GM18526 (cell line): ENCODE results near the gene ENTPD8.

ENCODE experiments used
- POLR2A ChIP-seq: IDR thresholded peaks from 3 replicates; pipeline ENCODE4 v1.6.1; 2011; ENCODE audit not compliant: insufficient read length; ENCODE audit errors: extremely low read depth

ENTPD8 gene

GRCh38 chr9:137455359-137455991, 14.3 kb upstream of the ENTPD8 start:
- no peak for TF ChIP-seq POLR2A

DNA sequence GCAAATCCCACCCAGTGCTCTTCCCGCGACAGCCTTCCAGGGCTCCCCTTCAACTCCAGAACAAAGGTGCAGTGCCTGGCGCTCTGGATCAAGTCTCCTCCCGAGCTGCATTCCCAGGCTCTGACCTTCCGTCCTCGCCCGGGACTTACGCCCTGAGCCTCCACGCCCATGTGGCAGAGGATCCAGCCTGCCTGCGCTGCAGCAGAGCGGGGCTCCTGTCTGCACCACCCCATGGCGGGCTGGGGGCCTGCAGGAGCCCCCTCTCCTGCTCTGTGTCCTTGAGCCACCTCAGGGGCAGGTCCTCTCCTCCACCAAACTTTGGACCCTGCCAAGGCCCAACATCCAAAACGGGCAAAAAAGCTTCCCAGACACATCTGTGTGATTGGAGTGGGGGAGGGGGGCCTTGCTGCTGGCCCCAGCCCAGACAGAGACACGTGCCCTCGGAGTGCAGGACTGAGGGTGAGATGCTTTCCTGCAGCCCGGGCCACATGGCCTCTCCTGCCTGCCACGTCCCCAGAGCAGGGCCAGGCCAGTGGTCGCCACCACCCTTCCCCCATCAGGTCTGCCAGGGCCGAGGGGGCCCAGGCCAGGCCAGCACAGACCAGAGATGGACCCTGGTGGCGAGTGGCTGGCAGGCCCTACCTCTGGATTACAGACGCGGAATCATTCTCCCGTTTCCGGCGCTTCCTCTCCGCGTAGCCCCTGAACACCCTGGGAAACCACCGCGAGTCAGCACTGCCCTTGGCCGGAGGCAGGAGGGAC, 13.6 kb upstream of the ENTPD8 start:
- no peak for TF ChIP-seq POLR2A

DNA sequence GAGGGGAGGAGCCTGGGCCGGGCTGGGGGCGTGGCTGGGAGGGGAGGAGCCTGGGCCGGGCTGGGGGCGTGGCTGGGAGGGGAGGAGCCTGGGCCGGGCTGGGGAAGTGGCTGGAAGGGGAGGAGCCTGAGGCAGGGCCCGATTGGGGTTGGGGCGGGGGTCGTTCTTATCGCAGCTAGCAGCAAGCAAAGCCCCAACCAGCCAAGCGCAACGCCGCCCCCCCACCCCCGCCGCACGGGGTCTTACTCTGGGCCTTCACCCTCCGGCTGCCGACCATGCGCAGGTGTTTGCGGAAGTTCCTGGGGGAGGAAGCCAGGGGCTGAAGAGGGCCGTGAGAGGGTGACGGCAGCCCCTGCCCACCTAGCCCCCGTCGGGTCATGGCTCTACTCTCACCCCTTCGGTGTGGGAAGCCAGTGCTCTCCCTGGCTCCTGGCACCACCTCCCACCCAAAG, 13.0 kb upstream of the ENTPD8 start:
- no peak for TF ChIP-seq POLR2A

- no peak for TF ChIP-seq POLR2A
Measured at GRCh38 chr9:137453643-137454081, 12.5 kb upstream of the ENTPD8 start.

DNA sequence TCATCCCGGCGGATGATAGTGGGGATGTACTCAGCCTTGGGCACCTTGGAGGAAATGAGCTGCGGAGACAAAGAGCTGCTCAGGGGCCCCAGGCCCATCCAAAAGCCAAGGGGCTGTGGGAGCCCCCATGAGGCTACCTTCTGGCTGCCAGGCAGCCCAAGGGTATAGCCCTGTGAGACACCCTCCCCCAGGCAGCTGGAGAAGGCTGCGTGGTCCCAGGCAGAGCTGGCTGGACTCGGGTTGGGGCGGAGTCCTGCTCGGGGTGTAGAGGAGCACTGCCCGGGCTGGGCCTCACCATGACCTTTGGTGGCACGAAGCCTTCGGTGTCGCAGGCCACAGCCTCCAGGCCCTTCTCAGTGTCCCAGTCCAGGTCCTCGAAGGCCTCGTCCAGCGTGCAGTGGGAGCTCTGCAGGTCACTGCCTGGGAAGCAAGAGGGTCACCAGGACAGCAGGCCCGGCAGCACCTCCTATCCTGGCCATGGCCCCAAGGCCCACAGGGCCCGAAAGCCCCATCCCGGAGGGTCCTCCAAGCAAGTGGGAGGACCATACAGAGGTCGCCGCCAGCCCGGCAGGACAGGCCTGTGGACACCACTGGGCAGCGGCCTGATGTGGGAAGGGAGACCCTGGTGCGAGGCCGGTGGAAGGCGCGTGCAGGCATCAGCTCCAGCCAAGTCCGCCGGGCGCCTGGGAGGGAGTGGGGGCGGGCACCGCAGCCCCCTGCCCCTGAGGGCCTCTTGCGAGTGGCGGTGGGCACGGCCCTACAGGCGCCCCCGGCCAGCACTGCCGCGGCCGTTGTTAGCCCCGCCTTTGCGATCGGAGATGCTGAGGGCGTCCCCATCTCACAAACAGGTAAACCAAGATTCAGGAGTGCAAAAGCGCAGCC, 11.8 kb upstream of the ENTPD8 start:
- no peak for TF ChIP-seq POLR2A

GRCh38 chr9:137452006-137452760, 11.0 kb upstream of the ENTPD8 start:
- no peak for TF ChIP-seq POLR2A

DNA sequence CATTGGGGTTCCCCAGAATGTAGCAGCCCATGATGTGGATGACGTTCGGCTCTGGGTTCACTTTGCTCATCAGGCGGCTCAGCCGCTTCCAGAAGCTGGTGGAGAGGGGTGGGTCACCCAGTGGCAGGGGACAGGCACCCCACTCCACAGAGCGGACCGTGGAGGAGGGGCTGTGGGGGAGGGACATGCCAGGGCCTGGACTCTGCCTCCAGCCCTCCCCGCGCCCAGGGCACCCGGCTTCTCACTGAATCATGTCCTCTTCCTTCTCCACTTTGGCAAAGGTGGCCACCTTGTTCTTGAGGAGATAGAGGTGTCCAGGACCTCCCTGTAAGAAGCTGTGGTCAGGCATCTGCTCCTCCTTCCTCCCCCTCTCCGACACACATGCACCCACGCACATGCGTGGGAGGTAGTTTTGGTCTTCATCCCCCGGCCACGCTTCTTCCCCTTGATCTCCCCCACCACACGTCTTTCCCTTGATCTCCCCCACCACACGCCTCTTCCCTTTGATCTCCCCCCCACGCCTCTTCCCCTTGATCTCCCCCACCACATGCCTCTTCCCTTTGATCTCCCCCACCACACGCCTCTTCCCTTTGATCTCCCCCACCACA, 8.9 kb upstream of the ENTPD8 start:
- no peak for TF ChIP-seq POLR2A

DNA sequence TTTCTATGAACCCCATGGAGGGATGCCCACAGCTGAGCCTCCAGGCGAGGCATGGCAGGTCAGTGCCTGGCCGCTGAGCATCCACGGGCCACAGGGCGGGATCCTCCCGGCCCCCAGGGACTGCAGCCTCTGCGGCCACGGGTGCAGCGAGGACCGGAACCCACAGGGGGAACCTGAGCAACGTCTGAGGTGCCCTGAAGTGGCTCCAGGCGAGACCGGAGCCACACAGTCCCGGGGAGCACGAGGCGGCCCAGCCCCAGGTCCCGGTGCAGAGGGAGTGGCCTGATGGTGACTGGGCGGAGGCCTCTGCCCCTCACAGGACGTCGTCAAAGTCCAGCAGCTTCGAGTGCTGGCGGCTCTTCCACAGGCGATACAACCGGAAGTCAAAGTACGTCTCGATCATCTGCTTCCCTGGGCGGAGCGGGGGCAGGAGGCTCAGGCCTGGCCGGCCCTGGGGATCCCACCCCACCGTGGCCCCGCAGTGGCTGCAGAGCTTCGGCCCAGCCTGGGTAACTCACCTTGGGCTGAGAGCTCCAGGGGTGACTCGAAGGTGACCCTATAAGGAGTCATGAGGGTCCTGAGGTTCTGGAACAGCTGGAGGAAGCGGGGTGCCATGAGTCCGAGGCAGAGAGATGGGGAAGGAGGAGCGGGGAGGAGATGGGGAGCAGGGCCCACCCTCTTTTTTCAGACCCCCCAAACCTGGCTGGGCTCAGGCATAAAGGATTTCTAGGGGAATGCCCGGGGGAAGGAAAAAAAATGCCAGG, 8.1 kb upstream of the ENTPD8 start:
- no peak for TF ChIP-seq POLR2A

DNA sequence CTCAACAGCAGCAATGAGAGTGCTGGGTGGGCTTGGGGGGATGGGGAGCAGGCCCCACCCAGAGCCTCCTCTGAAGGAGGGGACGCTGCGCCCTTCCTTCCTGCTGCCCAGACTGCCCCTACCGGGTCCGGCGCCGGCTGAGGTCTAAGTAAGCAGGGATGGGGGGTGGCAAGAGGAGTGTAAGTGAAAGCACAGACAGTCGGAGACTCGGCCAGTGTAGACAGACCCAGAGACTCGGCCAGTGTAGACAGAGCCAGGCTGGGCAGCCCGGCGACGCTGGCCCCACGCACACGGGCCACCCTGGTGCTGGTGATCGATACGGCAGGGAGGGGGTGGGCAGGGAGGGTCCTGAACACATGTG, 7.4 kb upstream of the ENTPD8 start:
- TF ChIP-seq POLR2A: no peak

GRCh38 chr9:137447722-137448601, 6.8 kb upstream of the ENTPD8 start:
- no peak for TF ChIP-seq POLR2A

GRCh38 chr9:137446851-137447471, 5.8 kb upstream of the ENTPD8 start:
- no peak for TF ChIP-seq POLR2A

GRCh38 chr9:137445930-137446431, 4.8 kb upstream of the ENTPD8 start:
- TF ChIP-seq POLR2A: no peak

DNA sequence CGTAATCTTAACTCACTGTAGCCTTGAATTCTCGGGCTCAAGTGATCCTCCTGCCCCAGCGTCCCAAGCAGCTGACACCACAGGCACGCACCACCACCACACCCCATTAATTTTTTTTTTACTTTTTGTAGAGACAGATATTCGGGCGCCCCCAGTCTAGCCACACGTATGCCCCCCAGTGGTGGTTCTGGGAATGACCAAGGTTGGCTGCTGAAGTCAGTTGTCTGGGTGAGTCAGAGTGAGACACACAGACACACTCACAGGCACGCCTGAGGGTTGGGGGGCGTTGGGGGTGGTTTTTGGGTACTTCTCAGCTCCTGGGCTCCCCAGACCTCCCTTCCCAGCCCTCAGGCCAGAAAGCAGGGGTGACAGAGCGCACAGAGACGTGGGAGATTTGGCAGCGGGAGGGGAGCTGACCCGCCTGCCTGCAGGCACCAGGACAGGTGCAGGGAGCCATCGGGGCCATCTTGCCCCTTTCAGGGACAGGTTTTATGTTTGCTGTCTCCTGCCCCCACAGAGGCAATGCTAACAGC, 4.2 kb upstream of the ENTPD8 start:
- TF ChIP-seq POLR2A: no peak
